ENCODE data around the gene SFXN5.

The SFXN5 gene

GRCh38 chr2:72925328-72925943 lies 146.1 kb downstream of the SFXN5 start:
- Mint-ChIP-seq H3K4me1 (ENCODE audit: low read depth) (peaks cover 4% of the 10 kb centered on the region), H3K36me3 (ENCODE audit: low read depth) (no peaks in the 10 kb centered on the region), H3K27ac (no peak overlapping the region), H3K9me3 (no peaks in the 10 kb centered on the region), H3K4me3 (no peak overlapping the region), H3K27me3 (ENCODE audit: low read depth) (peaks cover 48% of the 10 kb centered on the region)
- no peak for DNase-seq (ENCODE audit: low spot score)

- no peak for DNase-seq (ENCODE audit: low spot score)
- Mint-ChIP-seq H3K4me1 (ENCODE audit: low read depth) (peaks cover 5% of the 10 kb centered on the region), H3K27ac (no peak overlapping the region), H3K4me3 (no peak overlapping the region), H3K36me3 (ENCODE audit: low read depth) (no peaks in the 10 kb centered on the region), H3K27me3 (ENCODE audit: low read depth) (peaks cover 56% of the 10 kb centered on the region), H3K9me3 (no peaks in the 10 kb centered on the region)
Observed at GRCh38 chr2:72924353-72925240, 146.9 kb downstream of the SFXN5 start.

DNA sequence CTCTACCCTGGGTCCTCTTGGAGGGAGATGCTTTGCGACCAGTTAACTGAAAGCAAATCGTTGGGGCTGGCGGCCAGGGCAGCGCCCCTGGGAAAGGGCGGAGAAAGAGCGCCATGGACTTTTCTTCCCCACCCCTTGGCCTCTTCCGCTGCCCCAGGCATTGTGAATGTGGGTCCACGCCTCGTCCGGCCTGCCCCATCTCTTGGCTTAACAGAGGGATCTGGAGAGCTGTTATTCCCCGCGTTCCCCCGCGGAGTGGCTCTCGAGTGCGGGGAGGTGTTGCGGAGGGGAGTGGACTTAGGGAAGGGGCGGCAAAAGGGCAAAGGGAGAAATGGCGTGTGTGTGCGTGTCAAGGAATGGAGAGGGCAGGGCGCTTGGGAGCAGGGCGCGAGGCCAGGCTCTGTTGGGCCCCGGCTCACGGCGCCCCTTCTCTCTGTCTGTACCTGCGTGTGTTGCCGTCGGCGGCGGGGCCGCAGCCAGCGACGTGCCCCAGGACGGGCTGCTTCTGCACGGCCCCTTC lies 147.6 kb downstream of the SFXN5 start:
- Mint-ChIP-seq H3K27me3 (ENCODE audit: low read depth) (peaks cover 63% of the 10 kb centered on the region), H3K4me1 (ENCODE audit: low read depth) (peaks cover 8% of the 10 kb centered on the region), H3K27ac (peak overlapping the region; percentile 46), H3K4me3 (no peak overlapping the region), H3K36me3 (ENCODE audit: low read depth) (no peaks in the 10 kb centered on the region), H3K9me3 (no peaks in the 10 kb centered on the region)
- DNase-seq (ENCODE audit: low spot score), result no peak

DNA sequence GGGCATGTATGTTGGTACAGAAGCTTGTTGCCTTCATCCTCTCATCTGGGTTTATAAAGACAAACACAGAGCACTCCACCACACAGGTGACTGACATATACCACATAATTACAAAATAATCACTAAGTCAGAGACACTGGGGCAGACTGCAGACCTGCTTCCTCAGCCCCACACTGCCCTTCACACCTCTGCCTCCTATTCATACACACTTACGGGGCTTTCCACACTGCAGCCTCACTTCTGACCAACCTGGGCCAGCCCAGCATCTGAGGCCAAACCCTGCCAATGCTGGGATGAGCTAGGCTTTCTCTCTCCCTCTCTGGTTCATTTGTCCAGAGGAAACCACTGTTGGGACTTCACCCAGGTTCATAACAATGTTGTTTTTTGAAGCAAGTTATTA lies 149.7 kb downstream of the SFXN5 start:
- DNase-seq (ENCODE audit: low spot score), result no peak
- Mint-ChIP-seq H3K36me3 (ENCODE audit: low read depth) (no peaks in the 10 kb centered on the region), H3K4me3 (no peak overlapping the region), H3K27ac (no peak overlapping the region), H3K27me3 (ENCODE audit: low read depth) (peaks cover 71% of the 10 kb centered on the region), H3K9me3 (no peaks in the 10 kb centered on the region), H3K4me1 (ENCODE audit: low read depth) (peaks cover 11% of the 10 kb centered on the region)

GRCh38 chr2:72921088-72921851 lies 150.2 kb downstream of the SFXN5 start:
- Mint-ChIP-seq H3K9me3 (no peaks in the 10 kb centered on the region), H3K36me3 (ENCODE audit: low read depth) (no peaks in the 10 kb centered on the region), H3K4me1 (ENCODE audit: low read depth) (peaks cover 11% of the 10 kb centered on the region), H3K4me3 (no peak overlapping the region), H3K27me3 (ENCODE audit: low read depth) (peaks cover 76% of the 10 kb centered on the region), H3K27ac (no peak overlapping the region)
- DNase-seq (ENCODE audit: low spot score), result no peak

DNA sequence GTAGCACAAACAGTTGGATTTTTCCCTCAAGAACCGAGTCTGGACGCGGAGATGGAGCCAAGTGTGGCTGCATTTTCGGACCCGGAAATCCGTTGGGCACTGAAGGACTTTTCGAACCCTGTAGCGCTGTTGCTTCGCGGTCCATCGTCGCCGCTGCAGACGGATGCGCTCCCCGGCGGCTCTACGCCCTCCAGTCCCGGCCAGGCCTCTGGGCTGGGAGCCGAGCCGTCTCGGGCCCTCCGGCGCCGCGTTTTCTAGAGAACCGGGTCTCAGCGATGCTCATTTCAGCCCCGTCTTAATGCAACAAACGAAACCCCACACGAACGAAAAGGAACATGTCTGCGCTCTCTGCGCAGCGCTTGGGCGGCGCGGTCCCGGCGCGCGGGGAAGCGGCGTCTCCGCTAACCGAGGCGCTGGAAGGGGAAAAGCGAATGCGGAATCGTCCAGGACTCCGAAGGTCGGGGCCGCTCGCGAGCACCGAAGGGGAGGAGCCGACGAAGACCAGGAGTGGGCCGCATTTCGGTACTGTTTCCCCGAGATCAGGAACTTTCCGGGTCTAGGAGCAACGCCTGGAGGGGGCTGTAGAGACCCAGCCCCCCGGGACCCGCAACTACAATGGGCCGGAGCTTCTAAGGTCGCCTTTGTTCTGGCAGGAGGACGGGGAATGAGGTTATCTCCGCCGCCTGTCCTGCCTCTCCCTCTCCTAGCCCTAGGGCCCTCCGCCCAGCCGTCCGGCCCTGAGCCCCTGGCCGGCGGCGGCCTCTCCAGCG lies 151.0 kb downstream of the SFXN5 start:
- Mint-ChIP-seq H3K27me3 (ENCODE audit: low read depth) (peaks cover 76% of the 10 kb centered on the region), H3K36me3 (ENCODE audit: low read depth) (no peaks in the 10 kb centered on the region), H3K4me1 (ENCODE audit: low read depth) (peaks cover 11% of the 10 kb centered on the region), H3K27ac (no peak overlapping the region), H3K4me3 (peak overlapping the region; percentile 46), H3K9me3 (no peaks in the 10 kb centered on the region)
- DNase-seq (ENCODE audit: low spot score), result peak; percentile 13

GRCh38 chr2:72919414-72920317 lies 151.8 kb downstream of the SFXN5 start:
- H3K27ac Mint-ChIP-seq, result no peak overlapping the region
- no peak overlapping the region for H3K4me3 Mint-ChIP-seq
- peaks cover 77% of the 10 kb centered on the region for H3K27me3 Mint-ChIP-seq (ENCODE audit: low read depth)
- H3K4me1 Mint-ChIP-seq (ENCODE audit: low read depth), result peaks cover 11% of the 10 kb centered on the region
- DNase-seq (ENCODE audit: low spot score), result no peak
- no peaks in the 10 kb centered on the region for H3K36me3 Mint-ChIP-seq (ENCODE audit: low read depth)
- H3K9me3 Mint-ChIP-seq, result no peaks in the 10 kb centered on the region

DNA sequence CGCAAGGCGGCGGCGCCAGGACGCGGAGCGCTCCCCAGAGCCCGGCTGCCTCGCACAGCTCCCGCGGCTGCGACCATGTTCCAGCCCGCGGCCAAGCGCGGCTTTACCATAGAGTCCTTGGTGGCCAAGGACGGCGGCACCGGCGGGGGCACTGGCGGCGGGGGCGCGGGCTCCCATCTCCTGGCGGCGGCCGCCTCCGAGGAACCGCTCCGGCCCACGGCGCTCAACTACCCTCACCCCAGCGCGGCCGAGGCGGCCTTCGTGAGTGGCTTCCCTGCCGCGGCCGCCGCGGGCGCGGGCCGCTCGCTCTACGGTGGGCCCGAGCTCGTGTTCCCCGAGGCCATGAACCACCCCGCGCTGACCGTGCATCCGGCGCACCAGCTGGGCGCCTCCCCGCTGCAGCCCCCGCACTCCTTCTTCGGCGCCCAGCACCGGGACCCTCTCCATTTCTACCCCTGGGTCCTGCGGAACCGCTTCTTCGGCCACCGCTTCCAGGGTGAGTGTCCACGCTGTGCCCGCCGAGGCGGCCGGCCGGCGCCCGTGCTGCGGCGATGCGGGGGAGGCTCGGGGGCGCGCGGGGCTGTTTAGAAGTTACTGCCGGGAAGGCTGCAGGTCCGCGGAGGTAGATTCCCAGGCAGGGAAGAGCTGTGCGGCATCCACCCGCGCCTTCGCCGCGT lies 153.5 kb downstream of the SFXN5 start:
- no peak overlapping the region for H3K27ac Mint-ChIP-seq
- no peak overlapping the region for H3K4me3 Mint-ChIP-seq
- H3K4me1 Mint-ChIP-seq (ENCODE audit: low read depth), result peaks cover 8% of the 10 kb centered on the region
- no peaks in the 10 kb centered on the region for H3K36me3 Mint-ChIP-seq (ENCODE audit: low read depth)
- H3K9me3 Mint-ChIP-seq, result no peaks in the 10 kb centered on the region
- DNase-seq (ENCODE audit: low spot score), result no peak
- peaks cover 80% of the 10 kb centered on the region for H3K27me3 Mint-ChIP-seq (ENCODE audit: low read depth)

GRCh38 chr2:72917138-72917876 lies 154.2 kb downstream of the SFXN5 start, which contains the start of gene EMX1:
EMX1 (plus strand) TSS chr2:72917519; CDS start chr2:72917853, 334 bp downstream.
- Mint-ChIP-seq H3K4me3 (peak within 1 kb of the TSS; percentile 48), H3K36me3 (ENCODE audit: low read depth) (no peaks in the 10 kb centered on the region), H3K9me3 (no peaks in the 10 kb centered on the region), H3K27ac (no peak within 1 kb of the TSS), H3K4me1 (ENCODE audit: low read depth) (peaks cover 8% of the 10 kb centered on the region), H3K27me3 (ENCODE audit: low read depth) (peaks cover 78% of the 10 kb centered on the region)
- DNase-seq (ENCODE audit: low spot score), result no peak

GRCh38 chr2:72916743-72917137 lies 154.8 kb downstream of the SFXN5 start:
- Mint-ChIP-seq H3K4me1 (ENCODE audit: low read depth) (peaks cover 8% of the 10 kb centered on the region), H3K27me3 (ENCODE audit: low read depth) (peaks cover 78% of the 10 kb centered on the region), H3K27ac (no peak overlapping the region), H3K36me3 (ENCODE audit: low read depth) (no peaks in the 10 kb centered on the region), H3K4me3 (peak overlapping the region; percentile 48), H3K9me3 (no peaks in the 10 kb centered on the region)
- DNase-seq (ENCODE audit: low spot score), result no peak

DNA sequence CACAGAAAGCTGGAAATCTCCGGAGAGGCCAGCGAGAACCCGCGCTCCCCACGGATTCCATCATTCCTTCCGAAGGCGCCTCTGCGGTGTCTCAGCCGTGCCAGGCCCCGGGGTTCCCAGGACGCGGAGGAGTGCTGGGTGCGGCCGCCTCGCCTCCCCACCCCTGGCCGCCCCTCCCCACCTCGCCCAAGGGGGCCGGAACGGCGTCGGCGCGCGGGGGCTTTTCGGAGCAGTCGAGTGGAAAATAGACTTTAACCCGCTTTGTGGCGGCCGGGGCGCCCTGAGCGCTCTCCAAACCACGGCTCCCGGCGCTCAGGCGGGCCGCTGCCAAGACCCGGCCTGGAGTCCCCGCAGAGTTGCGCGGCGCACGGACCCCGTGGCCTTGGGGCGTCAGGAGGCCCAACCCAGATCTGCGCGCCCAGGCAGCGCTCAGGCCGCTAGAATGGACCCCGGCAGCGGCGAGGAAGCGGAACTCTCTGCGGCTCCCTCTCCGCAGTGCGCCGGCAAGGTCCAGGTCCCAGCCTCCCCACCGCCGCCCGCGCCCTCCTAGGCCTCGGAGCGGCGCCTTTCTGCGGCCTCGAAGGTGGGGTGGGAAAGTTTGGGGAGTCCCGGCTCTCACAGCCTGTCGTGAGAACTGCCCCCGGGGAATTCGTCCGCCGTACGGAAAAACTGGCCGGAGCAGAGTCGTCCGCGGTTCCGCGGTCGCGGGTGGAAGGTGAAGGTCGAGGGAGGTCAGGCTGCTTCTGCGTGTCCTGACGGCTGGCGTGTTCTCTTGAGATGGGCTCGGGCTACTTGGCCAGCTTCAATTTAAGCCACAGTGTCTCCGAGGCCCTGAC lies 155.4 kb downstream of the SFXN5 start:
- DNase-seq (ENCODE audit: low spot score), result no peak
- Mint-ChIP-seq H3K4me1 (ENCODE audit: low read depth) (peaks cover 8% of the 10 kb centered on the region), H3K27me3 (ENCODE audit: low read depth) (peaks cover 78% of the 10 kb centered on the region), H3K4me3 (peak overlapping the region; percentile 42), H3K36me3 (ENCODE audit: low read depth) (no peaks in the 10 kb centered on the region), H3K27ac (no peak overlapping the region), H3K9me3 (no peaks in the 10 kb centered on the region)
